Testis (tissue), 2 donors: ENCODE data around the gene REV3L.

Experiments used
- POLR2A ChIP-seq: fragments of 450-650 bp; IDR thresholded peaks from one replicate; pipeline ENCODE4 v1.6.1; 2017; ENCODE audit warnings: antibody characterized with exemption, mild to moderate bottlenecking, moderate library complexity
- TF ChIP-seq, protein P1 (sequence below), 3 experiments: fragments of 450-650 bp in 2 of 3; fragments of 200-600 bp in 1 of 3; sonication (generic) in 1 of 3; IDR thresholded peaks; one replicate each; pipeline ENCODE4 v1.5.1; 2016 to 2019; ENCODE audit warnings: antibody characterized with exemption in 3 of 3, mild to moderate bottlenecking in 2 of 3, moderate library complexity in 1 of 3

DNA sequence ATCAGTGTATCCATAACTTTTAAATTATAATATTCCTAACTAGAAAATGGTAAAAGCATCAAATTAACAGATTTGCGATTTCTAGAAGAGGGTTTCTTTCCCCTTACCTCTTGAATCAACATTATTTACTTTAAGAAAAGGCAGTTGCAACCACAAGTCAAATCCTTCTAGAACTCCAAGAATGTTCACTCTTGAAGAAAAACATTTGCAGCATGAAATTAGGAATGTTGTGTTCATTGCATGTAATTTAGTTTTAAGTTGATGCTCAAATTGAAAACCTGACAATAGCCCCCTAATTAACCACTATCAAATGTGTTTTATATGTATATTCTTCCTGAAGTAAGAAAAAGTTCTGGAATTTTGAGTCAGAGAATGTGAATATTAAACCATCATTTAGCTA is 2.3 kb upstream of the REV3L start:
- TF ChIP-seq, protein P1, sequence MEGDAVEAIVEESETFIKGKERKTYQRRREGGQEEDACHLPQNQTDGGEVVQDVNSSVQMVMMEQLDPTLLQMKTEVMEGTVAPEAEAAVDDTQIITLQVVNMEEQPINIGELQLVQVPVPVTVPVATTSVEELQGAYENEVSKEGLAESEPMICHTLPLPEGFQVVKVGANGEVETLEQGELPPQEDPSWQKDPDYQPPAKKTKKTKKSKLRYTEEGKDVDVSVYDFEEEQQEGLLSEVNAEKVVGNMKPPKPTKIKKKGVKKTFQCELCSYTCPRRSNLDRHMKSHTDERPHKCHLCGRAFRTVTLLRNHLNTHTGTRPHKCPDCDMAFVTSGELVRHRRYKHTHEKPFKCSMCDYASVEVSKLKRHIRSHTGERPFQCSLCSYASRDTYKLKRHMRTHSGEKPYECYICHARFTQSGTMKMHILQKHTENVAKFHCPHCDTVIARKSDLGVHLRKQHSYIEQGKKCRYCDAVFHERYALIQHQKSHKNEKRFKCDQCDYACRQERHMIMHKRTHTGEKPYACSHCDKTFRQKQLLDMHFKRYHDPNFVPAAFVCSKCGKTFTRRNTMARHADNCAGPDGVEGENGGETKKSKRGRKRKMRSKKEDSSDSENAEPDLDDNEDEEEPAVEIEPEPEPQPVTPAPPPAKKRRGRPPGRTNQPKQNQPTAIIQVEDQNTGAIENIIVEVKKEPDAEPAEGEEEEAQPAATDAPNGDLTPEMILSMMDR (IDR thresholded peaks at IDR 0.05), result no peak
- no peak for TF ChIP-seq POLR2A
